HCEC 1CT (cell line): ENCODE measurements around the gene PYGL.
A peak's percentile ranks its signal among the peaks of the same experiment; 100 is the strongest.
"Not testable (repeated sequence)": the region's sequence is repeated elsewhere in the genome, so short reads cannot be mapped to it uniquely, and the experiment has no call there.

ENCODE experiments used
- DNase-seq: peaks from one replicate; pipeline ENCODE4 v3.0.0-alpha.2; 2017

The PYGL gene

DNA sequence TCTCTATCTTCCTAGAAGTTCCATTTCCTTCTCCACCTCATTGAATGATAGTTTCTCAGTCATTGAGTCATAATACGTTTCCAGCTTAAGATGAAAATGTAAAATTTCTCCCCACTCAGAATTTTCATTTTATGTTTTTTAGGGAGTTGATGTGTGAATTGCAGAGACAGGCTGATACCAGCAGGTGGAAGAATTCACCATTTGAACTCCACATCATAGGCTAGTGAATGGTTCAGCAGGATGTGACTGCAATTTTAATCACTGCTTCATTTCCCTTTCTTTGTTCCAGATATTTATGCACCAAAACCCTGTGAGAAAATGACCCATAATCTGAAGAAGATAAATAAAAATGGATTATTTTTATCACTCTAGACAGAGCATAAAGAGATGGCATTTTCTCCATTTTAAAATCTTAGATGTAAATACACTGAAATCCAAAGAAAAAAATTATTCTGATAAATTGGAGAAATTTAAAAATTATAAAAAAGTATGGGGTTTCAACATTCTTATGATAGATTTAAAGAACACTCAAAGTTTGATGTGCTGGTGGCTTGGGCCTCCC lies 10.6 kb upstream of the PYGL start:
- DNase-seq, result peak; percentile 73

DNA sequence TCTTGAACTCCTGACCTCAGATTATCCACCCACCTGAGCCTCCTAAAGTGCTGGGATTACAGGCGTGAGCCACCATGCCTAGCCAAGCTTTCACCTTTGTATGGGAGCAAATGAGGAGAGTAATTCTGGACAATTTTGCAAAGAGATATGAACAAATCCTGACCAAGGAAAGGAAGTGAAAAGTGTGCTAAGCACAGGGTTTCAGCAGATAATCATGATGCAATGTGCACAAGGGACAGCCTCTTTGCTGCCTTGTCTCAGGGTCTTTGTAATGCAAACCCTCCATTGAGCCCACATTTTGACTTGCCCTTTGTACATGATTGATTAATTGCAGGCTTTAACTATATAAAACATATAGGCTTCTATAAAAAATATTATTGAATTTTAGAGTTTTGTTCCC lies 9.2 kb upstream of the PYGL start:
- DNase-seq, result no peak

DNA sequence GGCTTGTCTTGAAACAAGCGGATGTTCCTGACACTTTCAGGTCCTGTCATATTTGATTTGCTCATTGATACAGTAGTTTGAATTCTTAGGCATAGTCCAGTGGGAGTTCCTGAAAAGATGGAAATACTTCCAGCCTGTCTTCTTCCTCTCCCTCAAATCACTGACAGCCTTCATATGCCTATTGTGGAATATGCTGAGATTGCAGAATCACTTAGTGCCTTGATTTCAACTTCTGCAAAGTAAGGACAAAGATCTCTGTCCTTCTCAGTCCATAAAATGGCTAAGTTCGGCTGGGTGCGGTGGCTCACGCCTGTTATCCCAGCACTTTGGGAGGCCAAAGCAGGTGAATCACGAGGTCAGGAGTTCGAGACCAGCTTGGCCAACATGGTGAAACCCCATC lies 6.7 kb upstream of the PYGL start:
- no peak for DNase-seq

DNA sequence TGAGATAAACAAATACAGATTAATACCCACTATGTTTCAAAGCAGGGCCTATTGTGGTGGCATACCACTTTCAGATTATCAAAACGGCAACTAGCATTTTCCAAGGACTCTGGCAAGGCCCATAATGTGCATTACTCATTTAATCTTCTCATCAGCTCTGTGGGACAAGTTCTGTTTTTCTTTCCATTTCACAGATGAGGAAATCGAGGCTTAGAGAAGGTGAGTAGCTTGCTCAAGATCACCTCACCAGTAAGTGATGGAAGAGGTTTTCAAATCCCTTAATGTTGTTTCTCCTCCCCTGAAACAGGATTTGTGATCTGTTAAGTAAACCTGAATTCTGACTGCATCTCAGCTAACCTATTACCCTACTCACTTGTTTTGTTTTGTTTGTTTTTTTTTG lies 3.9 kb upstream of the PYGL start:
- DNase-seq, result no peak

DNA sequence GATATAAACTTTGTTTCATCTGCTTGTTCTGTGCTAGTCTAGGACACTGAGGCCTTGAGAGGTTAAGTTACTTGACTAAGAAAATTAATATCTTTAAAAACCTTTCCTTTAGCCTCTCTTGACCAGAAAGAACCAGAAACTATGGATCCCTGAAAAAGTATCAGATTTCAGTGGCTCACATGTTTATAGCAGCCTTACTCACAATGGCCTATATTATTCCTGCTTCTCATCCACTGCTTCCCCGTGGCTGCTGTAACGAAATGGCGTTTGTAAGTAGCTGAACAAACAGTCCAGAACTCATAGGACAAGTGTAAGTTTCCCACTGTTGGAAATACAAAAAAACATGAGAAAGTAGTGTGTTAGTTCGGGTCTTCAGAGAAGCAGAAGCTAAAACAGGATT lies 3.2 kb upstream of the PYGL start:
- DNase-seq, result no peak

DNA sequence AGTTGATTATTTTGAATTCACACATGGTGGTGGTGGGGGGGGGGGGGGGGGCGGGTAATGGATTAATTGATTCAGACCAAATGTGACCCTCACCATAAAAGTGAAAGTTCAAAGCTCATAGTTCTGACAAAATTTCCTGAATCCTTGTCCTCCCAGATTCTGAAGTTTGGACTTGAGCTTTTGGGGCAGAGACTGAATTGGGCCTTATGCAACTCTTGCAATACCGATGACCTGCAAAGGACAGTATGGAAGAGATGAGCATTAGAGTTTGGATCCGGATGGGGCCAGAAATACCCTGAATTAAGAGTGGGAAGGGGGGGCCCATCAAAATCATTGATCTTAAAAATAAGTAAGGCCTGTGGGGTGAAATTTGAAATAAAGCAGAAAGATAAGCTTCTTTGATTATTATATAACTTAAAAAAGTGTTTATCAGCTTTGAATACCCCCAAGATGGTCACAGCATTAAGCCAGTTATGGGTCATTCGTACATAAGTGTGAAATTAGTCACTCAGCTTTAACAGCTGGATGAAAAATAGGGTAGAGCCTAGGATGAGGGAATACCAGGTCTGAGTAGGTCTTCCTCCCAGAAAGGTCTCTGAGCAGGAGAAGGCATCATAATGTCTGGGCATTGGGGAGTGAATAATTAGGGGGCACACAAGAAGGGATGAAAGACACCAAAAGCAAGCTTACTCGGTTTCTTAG lies 2.1 kb upstream of the PYGL start:
- DNase-seq, result peak; percentile 23

DNA sequence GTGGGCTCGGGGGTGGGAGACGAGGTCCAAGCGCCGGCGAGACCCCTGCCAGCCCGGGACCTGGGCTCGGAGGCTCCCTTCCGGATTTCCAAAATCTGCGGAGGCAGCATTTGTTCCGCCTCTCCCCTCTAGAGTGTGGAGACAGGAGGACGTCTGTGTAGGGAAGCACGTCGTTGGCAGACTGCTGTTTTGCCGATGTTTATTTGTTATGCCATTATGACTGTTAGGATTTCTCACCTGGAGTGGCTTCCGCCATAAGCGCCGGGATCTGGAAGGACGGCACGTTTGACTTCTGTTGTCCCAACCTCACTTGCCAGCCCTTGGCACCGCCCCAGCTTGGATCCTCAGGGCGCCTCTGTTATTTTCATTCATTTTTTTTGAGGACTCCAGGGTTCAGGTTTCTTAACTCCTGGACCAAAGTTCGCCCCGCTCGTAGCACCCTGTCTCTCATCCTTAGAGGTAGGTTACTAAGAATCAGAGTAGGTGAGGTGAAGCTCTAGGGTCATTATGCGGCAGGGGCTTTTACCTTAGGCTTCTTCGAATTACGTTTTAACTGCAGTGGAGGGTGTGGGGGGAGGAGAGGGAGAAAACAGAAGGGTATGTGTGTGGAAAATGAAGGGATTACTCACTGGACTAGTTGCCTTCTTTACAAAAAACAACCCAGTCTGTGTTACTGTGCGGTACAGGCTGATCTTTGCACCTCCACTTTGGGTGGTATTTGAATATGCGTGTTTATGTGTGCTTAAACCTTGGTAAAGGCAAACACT lies 547 bp upstream of the PYGL start:
- peak; percentile 51 for DNase-seq

DNA sequence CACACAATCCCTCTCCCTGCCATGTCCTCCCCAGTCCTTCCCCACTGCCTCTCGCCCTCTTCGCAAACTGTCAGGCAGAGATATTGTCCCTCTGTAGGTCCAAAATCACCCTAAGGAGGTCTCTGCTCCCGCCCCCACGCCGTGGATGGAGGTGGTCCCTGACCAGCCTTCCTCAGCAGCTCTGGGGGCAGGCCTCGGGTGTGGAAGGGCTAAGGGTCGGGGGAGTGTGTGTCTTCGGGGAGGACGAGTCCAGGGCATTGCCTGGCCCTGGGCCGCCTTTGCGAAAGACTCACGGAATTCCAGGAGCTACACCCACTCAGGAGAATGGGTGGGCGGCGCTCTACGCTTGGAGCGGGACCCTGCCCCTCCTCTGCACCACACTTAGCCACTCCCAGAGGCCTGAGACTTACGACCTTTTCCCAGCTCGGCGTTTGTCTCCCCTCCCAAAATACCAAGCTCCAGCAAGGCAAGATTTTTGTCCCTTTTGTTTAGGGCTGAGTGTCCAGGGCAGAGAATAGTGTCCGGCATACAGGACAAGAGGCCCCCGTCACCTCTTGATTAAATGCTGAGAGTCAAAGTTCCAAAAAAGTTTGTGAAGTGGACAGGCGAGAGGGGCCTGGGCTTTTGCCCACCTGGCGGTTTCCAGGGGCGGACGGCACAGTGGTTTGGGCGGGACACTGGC lies 881 bp downstream of the PYGL start:
- DNase-seq, result peak; percentile 45

DNA sequence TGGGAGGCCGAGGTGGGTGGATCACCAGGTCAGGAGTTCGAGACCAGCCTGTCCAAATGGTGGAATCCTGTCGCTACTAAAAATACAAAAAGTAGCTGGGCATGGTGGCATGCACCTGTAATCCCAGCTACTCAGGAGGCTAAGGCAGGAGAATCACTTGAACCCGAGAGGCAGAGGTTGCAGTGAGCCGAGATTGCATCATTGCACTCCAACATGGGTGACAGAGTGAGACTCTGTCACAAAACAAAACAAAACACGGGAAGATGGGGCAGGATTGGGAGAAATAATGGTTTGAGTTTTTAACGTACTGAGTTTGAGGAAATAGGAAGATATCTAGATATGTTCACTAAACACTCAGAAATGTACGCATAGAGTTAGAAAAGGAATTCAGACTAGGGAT lies 2.6 kb downstream of the PYGL start:
- not testable (repeated sequence) for DNase-seq

DNA sequence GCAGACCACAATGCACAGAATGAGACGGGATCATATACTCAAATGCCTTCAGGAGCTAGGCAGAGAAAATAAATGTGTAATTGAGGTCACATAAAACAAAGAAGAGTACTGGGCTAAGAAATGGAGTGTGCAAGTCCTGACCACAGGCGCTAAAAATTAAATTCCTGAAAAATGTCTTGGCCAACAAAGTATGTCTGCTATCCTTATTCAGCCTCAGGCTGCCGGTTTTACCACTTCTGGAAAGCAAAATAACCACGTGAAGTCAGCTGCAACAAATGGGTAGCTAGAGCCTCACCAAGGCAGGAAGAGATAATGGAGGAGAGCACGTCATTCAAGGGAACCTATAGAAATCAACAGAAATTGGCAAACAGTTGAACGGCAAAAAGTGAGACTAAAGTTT lies 3.1 kb downstream of the PYGL start:
- no peak for DNase-seq

DNA sequence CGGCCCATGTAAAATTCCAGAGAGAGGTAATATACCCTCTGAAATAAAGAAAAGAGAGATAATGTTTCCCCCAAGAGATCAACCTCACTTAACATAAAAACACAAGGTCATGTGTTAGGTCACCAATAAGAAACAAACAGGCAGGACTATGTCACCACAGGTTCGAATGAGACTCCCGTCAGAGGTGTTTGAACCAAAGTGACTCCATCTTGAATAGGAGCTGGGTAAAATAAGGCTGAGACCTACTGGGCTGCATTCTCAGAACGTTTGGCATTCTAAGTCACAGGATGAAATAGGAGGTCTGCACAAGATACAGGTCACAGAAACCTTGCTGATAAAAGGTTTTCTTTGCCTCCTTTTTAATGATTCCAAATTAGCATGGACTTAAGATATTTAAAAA lies 6.5 kb downstream of the PYGL start:
- no peak for DNase-seq

DNA sequence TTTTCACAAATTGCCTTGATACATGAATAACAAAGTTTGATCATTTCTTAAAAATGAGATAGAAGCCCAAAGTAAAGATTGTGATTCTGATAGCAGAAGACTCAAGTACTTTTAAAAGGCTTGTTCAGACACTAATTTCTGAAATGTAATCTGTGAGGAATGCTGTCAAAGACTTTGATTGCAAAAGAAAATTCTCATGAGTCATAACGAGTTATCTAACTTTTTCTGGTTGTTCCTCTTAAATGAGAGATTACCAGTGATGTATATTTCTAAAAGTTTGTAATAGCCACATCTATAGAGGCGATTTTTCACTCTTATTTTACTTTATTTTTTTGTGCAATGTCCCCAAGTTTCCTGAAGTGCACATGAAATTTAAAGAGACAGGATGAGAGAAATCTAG lies 7.0 kb downstream of the PYGL start:
- DNase-seq, result peak; percentile 73

DNA sequence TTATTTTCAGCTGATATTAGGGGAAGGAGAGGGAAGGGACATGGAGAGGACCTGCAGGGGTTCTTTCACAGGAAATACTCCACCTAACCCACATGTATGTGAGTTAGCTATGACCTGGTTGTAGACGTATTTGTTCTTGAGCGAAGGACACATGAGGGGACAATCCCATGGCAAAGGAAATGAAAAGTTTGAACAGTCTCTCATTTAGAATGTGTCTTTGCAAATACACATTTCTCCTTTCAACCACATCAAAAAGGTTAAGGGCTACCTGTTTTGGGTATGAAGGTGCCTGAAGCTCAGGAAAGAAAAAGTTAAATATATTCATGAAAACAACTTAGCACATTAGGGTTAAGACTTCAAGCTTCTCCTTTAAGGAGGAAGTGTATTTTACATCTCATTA lies 7.4 kb downstream of the PYGL start:
- DNase-seq, result no peak

DNA sequence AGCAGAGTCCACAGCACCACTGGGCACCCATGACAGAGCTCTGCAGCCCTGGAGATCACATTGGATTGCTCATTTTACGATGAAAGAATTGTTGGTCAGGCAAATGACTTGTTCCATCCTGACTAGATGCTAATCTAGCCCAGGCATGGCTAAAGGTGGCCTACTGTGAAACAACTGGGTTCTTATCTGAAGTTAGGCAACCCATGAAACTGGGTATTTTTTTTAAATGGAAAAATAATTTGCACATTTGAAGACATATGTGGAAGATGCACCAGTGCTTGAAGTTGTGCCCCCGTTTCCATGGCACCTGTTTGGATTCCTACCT lies 8.3 kb downstream of the PYGL start:
- DNase-seq, result no peak

DNA sequence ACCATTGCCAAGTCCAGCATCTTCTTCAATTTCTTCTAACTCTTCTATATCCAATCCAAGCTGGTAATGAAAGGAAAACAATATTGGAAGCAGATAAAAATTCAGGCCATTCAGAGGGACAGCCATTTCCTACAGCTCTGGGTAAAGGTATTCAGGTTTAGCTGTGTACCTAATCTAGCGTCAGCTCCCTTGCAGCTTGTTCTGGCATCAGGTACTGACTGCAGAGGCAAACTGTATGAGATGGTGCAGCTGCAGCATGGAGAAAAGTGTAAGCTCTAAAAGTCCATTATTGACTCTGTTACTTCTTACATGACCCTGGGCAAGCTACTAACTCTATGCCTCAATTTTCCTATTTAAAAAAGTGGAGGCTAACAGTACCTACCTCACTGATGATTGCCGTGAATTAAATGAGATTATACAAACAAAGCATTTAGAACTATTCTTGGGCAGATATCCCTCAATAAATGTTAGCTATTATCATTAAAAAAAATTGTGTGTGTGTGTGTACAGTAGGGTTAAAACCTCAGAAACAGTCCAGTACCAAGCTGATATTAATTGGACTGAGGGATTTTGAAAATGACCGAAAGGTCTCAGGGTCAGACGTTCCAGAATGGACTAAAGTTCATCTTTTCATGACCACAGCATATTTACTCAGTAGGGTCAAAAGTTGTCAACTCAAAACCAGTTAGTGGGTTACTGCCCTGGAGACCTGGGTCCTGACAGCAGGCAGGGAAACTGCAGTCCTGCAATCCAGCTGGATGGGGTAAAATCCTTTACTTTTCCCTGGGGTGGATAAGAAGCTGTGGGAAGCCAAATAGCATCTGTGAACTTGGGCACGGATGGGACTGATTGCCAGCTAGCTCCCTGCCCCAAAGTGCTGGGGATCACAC lies 8.9 kb downstream of the PYGL start:
- DNase-seq, result no peak

DNA sequence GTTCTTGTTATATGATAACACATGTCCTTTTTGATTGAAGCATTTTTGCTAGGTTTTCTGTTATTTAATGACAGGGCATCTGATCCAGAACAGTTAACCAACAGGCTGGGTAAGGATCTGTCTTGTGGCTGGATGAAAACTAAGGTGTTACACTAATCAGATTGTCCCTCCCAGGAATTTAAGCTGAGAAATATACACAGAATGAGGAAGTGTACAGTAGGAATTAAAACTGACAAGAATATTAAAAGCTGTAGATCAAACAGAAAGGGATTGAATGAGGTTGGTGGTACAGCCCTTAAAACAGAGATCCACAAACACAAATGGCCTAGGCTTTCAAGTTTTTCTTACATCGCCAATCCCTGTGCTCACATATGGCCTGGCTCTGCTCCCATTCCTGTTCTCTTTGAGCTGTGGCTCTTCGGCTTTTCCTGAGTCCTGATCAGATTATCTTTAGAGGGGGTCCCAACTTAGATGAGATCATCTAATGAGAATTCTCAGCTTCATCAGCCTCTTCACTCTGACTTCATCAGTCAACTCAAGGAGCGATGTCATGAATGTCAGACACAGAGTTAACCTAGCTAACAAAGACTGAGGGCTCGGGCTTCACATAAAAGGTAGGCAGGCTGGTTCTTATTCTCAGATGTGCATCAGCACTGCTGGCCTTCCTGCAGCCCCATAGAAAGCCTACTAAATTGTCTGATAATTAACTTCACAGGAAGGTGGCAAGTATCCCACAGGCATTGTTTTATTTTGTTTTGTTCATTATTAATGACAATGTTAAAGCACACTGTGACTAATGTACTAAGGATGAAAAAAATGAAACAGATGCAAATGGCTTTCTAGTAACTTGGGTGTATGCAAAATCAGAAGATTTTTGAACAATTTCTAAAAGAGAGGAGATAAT lies 11.4 kb downstream of the PYGL start:
- no peak for DNase-seq

DNA sequence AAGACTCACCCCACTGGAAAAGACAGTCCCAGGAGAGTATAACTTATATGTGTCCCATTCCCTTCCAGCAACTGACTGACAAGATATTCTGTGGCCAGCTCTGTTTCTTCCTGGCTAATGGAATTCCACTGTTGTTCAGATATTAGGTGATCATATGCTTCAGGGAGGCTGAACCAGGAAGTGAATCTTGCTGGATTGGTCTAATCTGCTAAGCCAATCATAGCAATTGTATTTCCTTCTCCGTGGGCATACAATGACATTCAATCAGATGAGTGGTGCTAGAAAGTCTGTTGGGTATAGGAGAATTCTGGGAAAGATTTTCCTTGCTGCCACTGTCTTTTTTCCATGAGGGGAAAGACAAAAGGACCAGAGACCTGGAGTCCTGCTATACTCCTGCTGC lies 12.1 kb downstream of the PYGL start:
- DNase-seq, result no peak

DNA sequence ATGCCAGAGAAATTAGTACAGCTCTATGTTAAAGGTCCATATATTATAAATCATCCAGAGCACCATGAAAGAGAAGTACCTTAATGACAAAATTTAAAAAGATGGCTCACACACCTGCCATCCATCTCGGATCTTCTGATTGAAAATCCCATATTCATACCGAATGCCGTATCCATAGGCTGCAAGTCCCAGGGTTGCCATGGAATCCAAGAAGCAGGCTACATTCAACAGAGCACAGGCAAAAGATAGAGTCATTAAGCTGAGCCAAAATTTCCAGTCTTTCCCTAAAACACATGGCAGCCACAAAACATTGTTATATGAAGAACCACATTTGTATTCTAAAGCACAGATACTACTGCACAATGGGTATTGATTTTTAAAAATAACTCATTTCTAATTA lies 12.7 kb downstream of the PYGL start:
- no peak for DNase-seq

DNA sequence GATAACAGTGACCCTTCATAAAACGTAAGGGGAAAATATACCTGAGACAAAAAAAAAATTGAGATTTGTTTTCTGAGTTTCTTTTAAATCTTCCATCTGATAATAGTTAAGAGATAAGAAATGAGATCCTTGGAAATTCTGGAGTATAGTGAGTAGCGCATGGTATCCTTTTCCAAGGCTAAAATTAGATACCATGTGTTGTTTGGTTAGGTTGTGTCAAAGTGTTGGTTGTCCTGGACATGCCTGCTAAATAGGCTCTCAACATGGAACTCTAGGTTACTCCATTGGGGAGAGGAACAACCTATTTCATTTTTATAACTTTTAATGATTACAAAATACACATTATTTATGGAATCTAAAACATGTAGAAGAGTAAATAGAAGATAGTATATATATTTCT lies 14.8 kb downstream of the PYGL start:
- no peak for DNase-seq

DNA sequence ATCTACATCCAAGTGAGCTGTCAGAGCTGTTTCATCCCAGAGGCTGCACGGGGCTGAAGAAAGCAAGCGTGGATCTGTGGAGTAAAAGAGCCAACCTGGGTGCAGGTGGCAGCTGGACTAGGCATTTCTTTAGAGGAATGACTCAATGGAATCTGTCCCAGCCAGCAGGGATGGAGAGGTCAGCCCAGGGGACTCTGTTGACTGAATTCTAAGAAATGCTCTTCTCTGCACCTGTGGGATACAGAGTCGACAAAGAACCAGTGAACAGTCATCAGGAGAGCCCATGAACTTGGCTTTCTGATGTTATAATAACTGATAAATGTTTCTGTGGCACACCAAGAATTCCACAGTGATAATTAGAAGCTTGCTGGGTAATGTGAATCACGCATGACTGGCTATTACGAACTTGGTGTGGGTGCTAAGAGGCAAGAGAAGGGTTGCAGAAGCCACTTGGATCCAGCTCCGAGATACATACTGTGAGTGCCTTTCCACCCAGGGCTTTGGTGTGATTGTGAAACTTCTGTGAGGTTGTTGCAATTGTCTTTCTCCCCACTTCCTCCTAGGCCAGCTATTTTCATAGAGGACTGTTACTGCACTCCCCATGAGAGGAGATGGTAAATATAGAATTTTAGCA lies 16.2 kb downstream of the PYGL start:
- DNase-seq, result peak; percentile 85

DNA sequence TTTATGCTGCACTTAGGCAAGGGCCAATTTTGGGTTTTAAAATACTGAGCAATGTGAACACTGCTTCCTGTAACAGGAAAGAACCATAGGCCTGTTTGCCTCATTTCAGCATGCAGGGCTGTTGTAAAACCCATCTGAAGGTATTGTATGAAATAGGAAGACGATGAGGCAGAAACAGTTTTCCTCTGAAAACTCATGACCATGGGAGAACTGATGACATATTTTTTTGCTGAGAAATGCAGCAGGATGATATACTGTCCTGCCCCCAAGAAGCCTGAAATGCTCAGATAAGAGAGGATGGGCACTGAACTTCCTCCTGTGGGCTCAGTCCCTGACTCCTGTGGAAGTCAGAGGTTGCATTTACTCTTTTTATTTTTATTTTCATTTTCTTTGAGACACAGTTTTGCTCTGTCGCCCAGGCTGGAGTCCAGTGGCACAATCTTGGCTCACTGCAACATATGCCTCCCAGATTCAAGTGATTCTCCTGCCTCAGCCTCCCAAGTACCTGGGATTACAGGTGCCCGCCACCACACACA lies 17.4 kb downstream of the PYGL start:
- DNase-seq, result no peak
